Activated T-cell treated with anti-CD3 and anti-CD28 coated beads, Interleukin-2, amount 50 U/mL, for 48 hours (primary cell): Measurements from ENCODE around the gene ARHGEF28.

Experiments
- DNase-seq, 2 experiments: peaks; one replicate each; pipeline ENCODE4 v3.0.0-alpha.2; 2020

The ARHGEF28 gene

GRCh38 chr5:73623901-73624404 is 2.0 kb upstream of the ARHGEF28 start:
- no peak for DNase-seq

- DNase-seq = no peak
These were observed 1.1 kb upstream of the ARHGEF28 start for GRCh38 chr5:73624888-73625287.

GRCh38 chr5:73625372-73625943 is 538 bp upstream of the ARHGEF28 start:
- DNase-seq = no peak

- no peak for DNase-seq
These were observed 868 bp downstream of the ARHGEF28 start for GRCh38 chr5:73626814-73627313.

GRCh38 chr5:73629456-73629855 is 3.5 kb downstream of the ARHGEF28 start:
- no peak for DNase-seq

GRCh38 chr5:73630765-73631164 is 4.8 kb downstream of the ARHGEF28 start:
- no peak for DNase-seq

- DNase-seq = no peak
These were observed 5.5 kb downstream of the ARHGEF28 start for GRCh38 chr5:73631500-73631899.

- DNase-seq = no peak
These were observed 7.1 kb downstream of the ARHGEF28 start for GRCh38 chr5:73633060-73633459.

- no peak for DNase-seq
These were observed 10.4 kb downstream of the ARHGEF28 start for GRCh38 chr5:73636408-73636807.

- DNase-seq = no peak
These were observed 11.6 kb downstream of the ARHGEF28 start for GRCh38 chr5:73637565-73637964.

- DNase-seq = no peak
These were observed 12.5 kb downstream of the ARHGEF28 start for GRCh38 chr5:73638344-73639095.

GRCh38 chr5:73640861-73641320 is 14.9 kb downstream of the ARHGEF28 start:
- DNase-seq = no peak

- no peak for DNase-seq
These were observed 15.8 kb downstream of the ARHGEF28 start for GRCh38 chr5:73641811-73642210.

- DNase-seq = no peak
These were observed 16.3 kb downstream of the ARHGEF28 start for GRCh38 chr5:73642344-73642743.

GRCh38 chr5:73644385-73644963 is 18.5 kb downstream of the ARHGEF28 start:
- no peak for DNase-seq

- DNase-seq = no peak
These were observed 21.7 kb downstream of the ARHGEF28 start for GRCh38 chr5:73647721-73648120.

GRCh38 chr5:73648515-73648914 is 22.5 kb downstream of the ARHGEF28 start:
- no peak for DNase-seq

GRCh38 chr5:73649926-73650325 is 23.9 kb downstream of the ARHGEF28 start:
- no peak for DNase-seq

- no peak for DNase-seq
These were observed 26.4 kb downstream of the ARHGEF28 start for GRCh38 chr5:73652391-73652790.

GRCh38 chr5:73654171-73654811 is 28.3 kb downstream of the ARHGEF28 start:
- no peak for DNase-seq

GRCh38 chr5:73654819-73655318 is 28.9 kb downstream of the ARHGEF28 start:
- no peak for DNase-seq

GRCh38 chr5:73655521-73656160 is 29.6 kb downstream of the ARHGEF28 start:
- no peak for DNase-seq

GRCh38 chr5:73661753-73662152 is 35.8 kb downstream of the ARHGEF28 start:
- no peak for DNase-seq
